Keratinocyte (primary cell): Measurements from ENCODE around the gene CCNL2. TPM values are rescaled to one million over a fixed set of nuclear protein-coding genes. Genes with fewer than 3 reads are reported as not detected.

Experiments
- DNase-seq: peaks from one replicate; pipeline ENCODE4 v3.0.0-alpha.2; 2011; ENCODE audit warnings: low read depth, missing footprints, low spot score
- FAIRE-seq: peaks from 2 replicates; lab custom pipeline; 2011; peaks lifted over from hg19 to GRCh38; lab: Jason Lieb, UNC
- H2AFZ ChIP-seq: 2 replicates; pipeline ENCODE4 v1.6.0; 2012; ENCODE audit warnings: low read length, control low read depth, inconsistent platforms; ENCODE audit not compliant: control insufficient read depth
- H3K27ac ChIP-seq: 2 replicates; pipeline ENCODE4 v1.5.1; 2011; ENCODE audit warnings: low read length; ENCODE audit not compliant: control insufficient read depth, insufficient read depth
- H3K27me3 ChIP-seq: 3 replicates; pipeline ENCODE4 v1.6.0; 2011; ENCODE audit warnings: low read length; ENCODE audit not compliant: control insufficient read depth, insufficient read depth; ENCODE audit errors: extremely low read depth
- H3K36me3 ChIP-seq, 2 experiments: 2 replicates in 1 of 2; 3 replicates in 1 of 2; pipeline ENCODE4 v1.5.1; 2011; ENCODE audit warnings: low read length in 2 of 2, mild to moderate bottlenecking in 1 of 2; ENCODE audit not compliant: control insufficient read depth in 2 of 2, insufficient read depth in 2 of 2; ENCODE audit errors: extremely low read depth in 1 of 2
- H3K4me1 ChIP-seq: 3 replicates; pipeline ENCODE4 v1.5.1; 2011; ENCODE audit warnings: low read length; ENCODE audit not compliant: control insufficient read depth, insufficient read depth; ENCODE audit errors: extremely low read depth
- H3K4me2 ChIP-seq: 3 replicates; pipeline ENCODE4 v1.6.0; 2011; ENCODE audit warnings: low read depth, low read length; ENCODE audit not compliant: control insufficient read depth, insufficient read depth; ENCODE audit errors: extremely low read depth
- H3K4me3 ChIP-seq, 3 experiments: fragments of 200-600 bp in 1 of 3; sonication (generic) in 1 of 3; 2 replicates in 2 of 3; 3 replicates in 1 of 3; pipeline ENCODE4 v1.5.1; 2011 to 2016; ENCODE audit warnings: low read length in 3 of 3, mild to moderate bottlenecking in 3 of 3, control low read depth in 2 of 3, inconsistent platforms in 1 of 3, low read depth in 1 of 3, mixed read lengths in 1 of 3, mixed run types in 1 of 3, moderate library complexity in 1 of 3; ENCODE audit not compliant: control insufficient read depth in 2 of 3, insufficient read depth in 2 of 3; ENCODE audit errors: extremely low read depth in 1 of 3
- H3K79me2 ChIP-seq: 2 replicates; pipeline ENCODE4 v1.6.0; 2012; ENCODE audit warnings: low read length; ENCODE audit not compliant: control insufficient read depth, insufficient read depth
- H3K9ac ChIP-seq: 3 replicates; pipeline ENCODE4 v1.6.0; 2011; ENCODE audit warnings: low read length; ENCODE audit not compliant: control insufficient read depth, insufficient read depth; ENCODE audit errors: extremely low read depth
- H3K9me1 ChIP-seq: 3 replicates; pipeline ENCODE4 v1.6.0; 2011; ENCODE audit warnings: low read length; ENCODE audit not compliant: control insufficient read depth, insufficient read depth; ENCODE audit errors: extremely low read depth
- H3K9me3 ChIP-seq: 2 replicates; pipeline ENCODE4 v1.5.1; 2012; ENCODE audit warnings: low read depth, low read length; ENCODE audit not compliant: control insufficient read depth
- H4K20me1 ChIP-seq: 3 replicates; pipeline ENCODE4 v1.6.0; 2011; ENCODE audit warnings: low read length; ENCODE audit not compliant: control insufficient read depth, insufficient read depth; ENCODE audit errors: extremely low read depth
- CTCF ChIP-seq, 3 experiments: IDR thresholded peaks in 1 of 3; conservative IDR thresholded peaks in 1 of 3; optimal IDR thresholded peaks in 1 of 3; 2 replicates in 2 of 3; 3 replicates in 1 of 3; pipeline versions ENCODE3 to v1.5.1; 2011; ENCODE audit warnings: low read length in 3 of 3, mild to moderate bottlenecking in 3 of 3, moderate library complexity in 2 of 3, control low read depth in 1 of 3, inconsistent platforms in 1 of 3; ENCODE audit not compliant: insufficient read depth in 2 of 3; ENCODE audit errors: extremely low read depth in 1 of 3
- EZH2 ChIP-seq: IDR thresholded peaks from one replicate; pipeline ENCODE4 v1.6.1; 2012; ENCODE audit warnings: inconsistent platforms, mild to moderate bottlenecking, low read length, moderate library complexity
- dilution Hi-C: fragments of 300-500 bp; cut with MboI; formaldehyde crosslinking; loops from one replicate; pipeline ENCODE4 v1.7.0; 2020; ENCODE audit warnings: low sequenced_read_pairs; ENCODE audit not compliant: extremely low pct_ligation_motif_present
- polyA plus RNA-seq, 5 experiments: library from polyadenylated mRNA; depleted of rRNA in 3 of 5; stranded (reverse) in 3 of 5; stranded (forward) in 1 of 5; unstranded in 1 of 5; fragments of >200 nt; gene quantifications; 1 replicate in 1 of 5; 2 replicates in 3 of 5; 3 replicates in 1 of 5; pipeline versions ENCODE4 v1.2.1 to v1.2.3, GENCODE V29; 2011 to 2012; ENCODE audit warnings: missing spikeins in 2 of 5, low read depth in 1 of 5, low replicate concordance in 1 of 5

The CCNL2 gene
- polyA plus RNA-seq, 1 donor (not counting 4 experiments of a cell fraction or from before 2014, with no cell fraction given) = 140 TPM

- Histone ChIP-seq H3K9ac (no peak overlapping the region), H3K4me3 (peak overlapping the region in 1 of 3 experiments; percentile 48), H2AFZ (no peak overlapping the region), H3K4me1 (peaks cover 6% of the 10 kb centered on the region), H3K9me1 (no peaks in the 10 kb centered on the region), H3K79me2 (no peaks in the 10 kb centered on the region), H3K27ac (no peak overlapping the region), H4K20me1 (no peaks in the 10 kb centered on the region), H3K36me3 (no peaks in the 10 kb centered on the region), H3K9me3 (no peaks in the 10 kb centered on the region), H3K4me2 (peak overlapping the region; percentile 27), H3K27me3 (no peaks in the 10 kb centered on the region)
- dilution Hi-C loops = no loop called here
- TF ChIP-seq CTCF (optimal IDR thresholded peaks at IDR 0.05 in 1 of 3, IDR thresholded peaks at IDR 0.05 in 1 of 3, conservative IDR thresholded peaks at IDR 0.05 in 1 of 3; ENCODE audit: extremely low read depth in 1 of 3, insufficient read depth in 2 of 3, low read length in 3 of 3) (no peak), EZH2 (no peak)
- DNase-seq (no peak), FAIRE-seq (no peak)
Observed at GRCh38 chr1:1427820-1428148, 28.6 kb upstream of the CCNL2 start.

- Histone ChIP-seq H3K79me2 (no peaks in the 10 kb centered on the region), H3K27me3 (no peaks in the 10 kb centered on the region), H3K4me1 (peaks cover 12% of the 10 kb centered on the region), H3K27ac (no peak overlapping the region), H2AFZ (no peak overlapping the region), H3K36me3 (no peaks in the 10 kb centered on the region), H3K9me3 (no peaks in the 10 kb centered on the region), H3K9me1 (no peaks in the 10 kb centered on the region), H4K20me1 (no peaks in the 10 kb centered on the region), H3K9ac (no peak overlapping the region), H3K4me2 (peak overlapping the region; percentile 27), H3K4me3 (peak overlapping the region in 1 of 3 experiments; percentile 48)
- FAIRE-seq = no peak
- DNase-seq = no peak
- dilution Hi-C loops = no loop called here
- no peak for TF ChIP-seq CTCF (optimal IDR thresholded peaks at IDR 0.05 in 1 of 3, IDR thresholded peaks at IDR 0.05 in 1 of 3, conservative IDR thresholded peaks at IDR 0.05 in 1 of 3; ENCODE audit: extremely low read depth in 1 of 3, insufficient read depth in 2 of 3, low read length in 3 of 3)
- no peak for TF ChIP-seq EZH2
Observed at GRCh38 chr1:1427106-1427819, 28.1 kb upstream of the CCNL2 start.
